ENCODE results near the gene FALEC.
A peak's percentile ranks its signal among the peaks of the same experiment; 100 is the strongest.

- TF ChIP-seq CTCF (IDR thresholded peaks at IDR 0.05) (no peak), POLR2AphosphoS5 (IDR thresholded peaks at IDR 0.05) (peak; percentile 81 to 99 (median 96)), POLR2A (IDR thresholded peaks at IDR 0.05) (peak; percentile 69)
Observed at GRCh38 chr1:150561974-150562445, 46.5 kb downstream of the FALEC start.
